LHCN-M2 (cell line): ENCODE measurements around the gene NME7. TPM values are rescaled to one million over a fixed set of nuclear protein-coding genes. Genes with fewer than 3 reads are reported as not detected.
"Not testable (repeated sequence)": the region's sequence is repeated elsewhere in the genome, so short reads cannot be mapped to it uniquely, and the experiment has no call there.

Source experiments
- DNase-seq: peaks from one replicate; pipeline ENCODE4 v3.0.0-alpha.2; 2012; ENCODE audit warnings: low read depth
- polyA plus RNA-seq: library from polyadenylated mRNA; unstranded; fragments of >200 nt; gene quantifications from one replicate; pipeline ENCODE4 v1.2.1, GENCODE V29; 2012; ENCODE audit warnings: missing spikeins
- total RNA-seq: library from RNA; depleted of rRNA; stranded (reverse); fragments of >200 nt; gene quantifications from 2 replicates; pipeline ENCODE4 v1.2.3, GENCODE V29; 2014; rRNA removed

The NME7 gene
- 29.9 and 32.3 TPM in 2 replicates for total RNA-seq
- polyA plus RNA-seq = 37.0 TPM

GRCh38 chr1:169367686-169368405 lies at the start of gene NME7, which contains the start of gene BLZF1:
TSS of gene NME7 (minus strand) at chr1:169367797. CDS start at chr1:169367710, 87 bp downstream.
TSS of gene BLZF1 (plus strand) at chr1:169368195. CDS start at chr1:169369523, 1,328 bp downstream.
- DNase-seq = peak; percentile 95

- no peak for DNase-seq
These were observed 47.4 kb upstream of the NME7 start for GRCh38 chr1:169414952-169415351.

- not testable (repeated sequence) for DNase-seq
These were observed 40.7 kb upstream of the NME7 start for GRCh38 chr1:169408340-169408739.

GRCh38 chr1:169402578-169402977 lies 35.0 kb upstream of the NME7 start:
- not testable (repeated sequence) for DNase-seq

- DNase-seq = no peak
These were observed 28.4 kb upstream of the NME7 start for GRCh38 chr1:169395955-169396354.

GRCh38 chr1:169392406-169392805 lies 24.8 kb upstream of the NME7 start:
- no peak for DNase-seq

GRCh38 chr1:169390303-169390702 lies 22.7 kb upstream of the NME7 start:
- no peak for DNase-seq

- no peak for DNase-seq
These were observed 19.8 kb upstream of the NME7 start for GRCh38 chr1:169387399-169387798.

- no peak for DNase-seq
These were observed 15.9 kb upstream of the NME7 start for GRCh38 chr1:169383449-169383848.

- DNase-seq = no peak
These were observed 13.6 kb upstream of the NME7 start for GRCh38 chr1:169381162-169381561.

GRCh38 chr1:169371404-169371803 lies 3.8 kb upstream of the NME7 start:
- DNase-seq = no peak

GRCh38 chr1:169368406-169368769 lies 791 bp upstream of the NME7 start:
- peak; percentile 8 for DNase-seq

GRCh38 chr1:169367096-169367685 lies 406 bp downstream of the NME7 start:
- DNase-seq = no peak

GRCh38 chr1:169364948-169365347 lies 2.6 kb downstream of the NME7 start:
- no peak for DNase-seq

GRCh38 chr1:169363046-169363730 lies 4.4 kb downstream of the NME7 start:
- peak; percentile 84 for DNase-seq

GRCh38 chr1:169361281-169361680 lies 6.3 kb downstream of the NME7 start:
- DNase-seq = peak; percentile 13

GRCh38 chr1:169360415-169360814 lies 7.2 kb downstream of the NME7 start:
- DNase-seq = no peak

- peak; percentile 54 for DNase-seq
These were observed 19.1 kb downstream of the NME7 start for GRCh38 chr1:169348383-169349036.

- no peak for DNase-seq
These were observed 19.8 kb downstream of the NME7 start for GRCh38 chr1:169347688-169348382.

- DNase-seq = no peak
These were observed 21.5 kb downstream of the NME7 start for GRCh38 chr1:169346036-169346589.

- no peak for DNase-seq
These were observed 22.1 kb downstream of the NME7 start for GRCh38 chr1:169345511-169345910.
